NAMALWA (cell line): ENCODE data around the gene LOXL3.
"Not testable (repeated sequence)": the region's sequence is repeated elsewhere in the genome, so short reads cannot be mapped to it uniquely, and the experiment has no call there.

Experiments
- DNase-seq: peaks from one replicate; pipeline ENCODE4 v3.0.0-alpha.2; 2015; ENCODE audit warnings: low spot score

LOXL3 gene

GRCh38 chr2:74488643-74489481 lies 64.9 kb downstream of the LOXL3 start:
- DNase-seq = no peak

GRCh38 chr2:74486141-74486540 lies 67.6 kb downstream of the LOXL3 start:
- no peak for DNase-seq

GRCh38 chr2:74483675-74484164 lies 70.0 kb downstream of the LOXL3 start:
- DNase-seq = not testable (repeated sequence)

- peak; percentile 95 for DNase-seq
Observed at GRCh38 chr2:74482801-74483674, 70.7 kb downstream of the LOXL3 start, which contains the start of the genes CCDC142 and TTC31. Gene CCDC142 (minus strand): TSS chr2:74482998. CDS start chr2:74482837, 161 bp downstream. Gene TTC31 (plus strand): TSS chr2:74483081. CDS start chr2:74483096, 15 bp downstream.
